ENCODE measurements around the gene SUSD2.
"Not testable (repeated sequence)": the region's sequence is repeated elsewhere in the genome, so short reads cannot be mapped to it uniquely, and the experiment has no call there.

The SUSD2 gene

DNA sequence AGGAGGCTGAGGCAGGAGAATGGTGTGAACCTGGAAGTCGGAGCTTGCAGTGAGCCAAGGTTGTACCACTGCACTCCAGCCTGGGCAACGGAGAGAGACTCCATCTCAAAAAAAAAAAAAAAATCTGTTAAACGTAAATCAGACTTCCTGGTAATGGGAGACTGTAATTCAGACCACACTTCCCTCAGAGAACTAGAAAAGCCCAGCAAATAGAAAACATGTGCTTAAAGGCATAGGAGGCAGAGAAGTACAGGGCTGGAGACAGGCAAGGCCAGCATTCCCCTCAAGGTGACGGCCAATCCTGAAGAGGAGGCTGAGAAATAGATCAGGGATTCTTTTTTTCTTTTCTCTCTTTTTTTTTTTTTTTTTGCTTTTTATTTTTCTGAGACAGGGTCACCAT lies 55.4 kb downstream of the SUSD2 start:
- peak; percentile 75 for DNase-seq (ENCODE audit: extremely low read depth, low read depth)
- no peak overlapping the region for H3K4me3 ChIP-seq (replicated peaks; ENCODE audit: low read depth, low read length)
- TF ChIP-seq CTCF (IDR thresholded peaks at IDR 0.05; ENCODE audit: low read depth, low read length, missing control alignments), result no peak

DNA sequence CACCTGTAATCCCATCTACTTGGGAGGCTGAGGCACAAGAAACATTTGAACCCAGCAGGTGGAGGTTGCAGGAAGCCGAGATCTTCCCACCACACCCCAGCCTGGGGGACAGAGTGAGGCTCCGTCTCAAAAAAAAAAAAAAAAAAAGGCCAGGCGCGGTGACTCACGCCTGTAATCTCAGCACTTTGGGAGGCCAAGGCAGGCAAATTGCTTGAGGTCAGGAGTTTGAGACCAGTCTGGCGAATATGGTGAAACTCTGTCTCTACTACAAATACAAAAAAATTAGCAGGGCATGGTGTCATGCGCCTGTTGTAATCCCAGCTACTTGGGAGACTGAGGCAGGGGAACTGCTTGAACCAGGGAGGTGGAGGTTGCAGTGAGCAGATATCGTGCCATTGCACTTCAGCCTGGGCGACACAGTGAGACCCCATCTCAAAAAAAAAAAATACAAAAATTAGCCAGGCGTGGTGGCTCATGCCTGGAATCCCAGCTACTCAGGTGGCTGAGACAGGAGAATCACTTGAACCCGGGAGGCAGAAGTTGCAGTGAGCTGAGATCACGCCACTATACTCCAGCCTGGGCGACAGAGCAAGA lies 56.9 kb downstream of the SUSD2 start:
- not testable (repeated sequence) for DNase-seq (ENCODE audit: extremely low read depth, low read depth); H3K4me3 ChIP-seq (replicated peaks; ENCODE audit: low read depth, low read length)

Data from HFF-Myc (cell line).